GM04503 (cell line): Measurements from ENCODE around the gene ADAM15.

Experiments
- DNase-seq: peaks from one replicate; pipeline ENCODE4 v3.0.0-alpha.2; 2012; ENCODE audit warnings: low read depth

The ADAM15 gene

DNA sequence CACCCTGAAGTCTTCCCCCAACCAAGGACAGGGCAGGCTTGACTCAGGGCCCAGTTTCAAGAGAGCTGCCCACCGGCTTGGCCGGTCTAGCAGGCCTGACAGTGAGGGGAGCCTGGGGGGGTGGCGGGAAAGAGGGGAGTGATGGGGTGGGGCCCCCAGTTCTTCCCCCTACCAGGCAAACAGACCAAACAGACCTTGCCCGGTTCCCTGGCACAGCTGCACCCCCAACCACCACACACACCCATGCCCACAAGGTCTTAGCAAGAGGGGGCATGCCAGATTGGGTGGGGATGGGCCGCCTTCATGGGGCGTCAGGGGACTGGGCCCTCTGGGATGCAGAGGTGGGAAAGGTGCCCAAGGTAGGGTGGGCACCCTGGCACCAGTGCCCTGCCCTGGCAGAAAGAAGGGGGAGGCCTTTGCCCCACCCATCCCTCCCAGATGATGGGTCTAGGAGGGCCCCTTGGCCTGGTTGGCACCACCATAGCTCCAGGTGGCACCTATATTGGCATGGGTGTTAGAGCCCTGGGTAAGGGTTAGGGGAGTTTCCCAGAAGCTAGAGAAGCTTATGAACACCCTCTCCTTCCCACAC, 39.6 kb upstream of the ADAM15 start:
- DNase-seq: no peak

DNA sequence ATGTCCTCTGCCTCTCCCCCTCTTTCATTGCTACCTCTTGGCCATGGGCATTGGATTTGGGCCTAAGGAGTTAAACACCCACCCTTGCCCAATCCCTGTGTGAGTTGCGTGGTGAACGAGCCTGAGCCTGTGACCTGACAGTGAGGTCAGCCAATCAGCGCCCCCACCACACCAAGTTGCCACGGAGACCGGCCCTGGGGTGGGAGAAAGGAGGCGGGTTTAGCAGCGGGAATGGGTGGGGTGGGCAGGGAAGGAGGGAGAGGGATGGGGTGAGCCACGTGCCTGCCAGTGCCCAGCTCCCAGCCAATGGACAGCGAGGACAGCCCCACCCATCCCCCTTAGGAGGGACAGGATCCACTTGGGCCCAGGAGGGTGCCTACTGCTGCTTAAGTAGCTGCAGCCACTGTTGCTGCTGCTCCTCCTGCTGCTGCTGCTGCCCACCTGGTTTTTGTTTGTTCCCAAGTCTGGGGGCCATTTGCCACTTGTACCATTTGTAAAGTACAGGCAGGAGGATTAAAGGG, 39.0 kb upstream of the ADAM15 start:
- no peak for DNase-seq

DNA sequence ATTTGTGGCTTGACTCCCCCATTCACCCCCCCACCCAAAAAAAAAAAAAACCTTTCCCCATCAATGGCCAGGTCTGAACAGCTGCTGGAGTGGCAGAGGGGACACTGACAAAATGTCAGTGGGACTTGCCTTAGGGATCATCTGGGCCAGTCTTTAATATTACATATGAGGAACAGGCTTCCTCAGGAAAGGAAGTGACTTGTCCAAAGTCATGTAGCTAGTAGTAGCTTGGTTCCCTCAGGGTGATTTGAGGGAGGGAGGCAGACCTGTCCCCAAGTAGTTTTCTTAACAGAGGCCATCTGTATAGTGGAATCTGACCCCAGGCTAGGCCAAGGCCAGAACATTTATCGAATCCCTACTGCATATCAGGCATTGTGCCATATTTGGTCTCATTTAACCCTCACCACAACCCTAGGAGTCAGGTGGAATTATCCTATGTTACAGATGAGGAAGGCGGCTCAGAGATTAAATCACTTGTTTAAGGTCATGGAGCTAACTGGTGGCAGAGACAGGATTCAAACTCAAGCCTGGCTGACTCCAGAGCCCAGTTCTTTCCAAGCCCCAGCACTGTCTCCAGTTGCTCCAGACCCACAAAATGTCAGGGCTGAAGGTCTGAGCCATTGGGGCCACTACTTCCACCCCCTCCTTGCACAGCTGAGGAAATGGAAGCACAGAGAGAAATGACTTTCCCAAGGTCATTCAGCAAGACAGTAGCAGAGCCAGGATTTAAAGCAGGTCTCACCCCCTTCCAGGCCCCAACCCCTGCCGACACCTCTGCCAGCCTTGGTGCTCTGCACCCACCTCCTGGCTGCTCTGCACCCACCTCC, 38.1 kb upstream of the ADAM15 start:
- DNase-seq: no peak

DNA sequence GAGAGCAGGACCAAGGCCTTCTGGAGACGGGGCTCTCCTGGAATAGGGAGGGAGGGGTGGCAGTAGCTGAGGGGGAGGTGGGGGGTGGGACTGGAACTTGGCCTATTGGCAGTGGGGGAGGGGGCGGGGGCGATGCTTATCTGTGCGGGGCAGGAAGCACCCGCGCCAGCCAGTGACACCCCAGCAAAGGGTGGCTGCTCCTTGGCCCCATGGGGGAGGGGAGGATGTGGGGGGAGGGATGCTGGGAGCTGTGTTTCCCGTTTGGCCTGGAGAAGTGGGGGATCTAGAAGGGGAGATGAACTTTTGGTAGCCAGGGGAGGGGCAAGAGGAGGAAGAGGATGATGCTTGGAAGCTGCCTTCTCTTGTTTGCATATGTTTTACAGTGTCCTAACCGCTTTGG, 37.5 kb upstream of the ADAM15 start:
- no peak for DNase-seq

DNA sequence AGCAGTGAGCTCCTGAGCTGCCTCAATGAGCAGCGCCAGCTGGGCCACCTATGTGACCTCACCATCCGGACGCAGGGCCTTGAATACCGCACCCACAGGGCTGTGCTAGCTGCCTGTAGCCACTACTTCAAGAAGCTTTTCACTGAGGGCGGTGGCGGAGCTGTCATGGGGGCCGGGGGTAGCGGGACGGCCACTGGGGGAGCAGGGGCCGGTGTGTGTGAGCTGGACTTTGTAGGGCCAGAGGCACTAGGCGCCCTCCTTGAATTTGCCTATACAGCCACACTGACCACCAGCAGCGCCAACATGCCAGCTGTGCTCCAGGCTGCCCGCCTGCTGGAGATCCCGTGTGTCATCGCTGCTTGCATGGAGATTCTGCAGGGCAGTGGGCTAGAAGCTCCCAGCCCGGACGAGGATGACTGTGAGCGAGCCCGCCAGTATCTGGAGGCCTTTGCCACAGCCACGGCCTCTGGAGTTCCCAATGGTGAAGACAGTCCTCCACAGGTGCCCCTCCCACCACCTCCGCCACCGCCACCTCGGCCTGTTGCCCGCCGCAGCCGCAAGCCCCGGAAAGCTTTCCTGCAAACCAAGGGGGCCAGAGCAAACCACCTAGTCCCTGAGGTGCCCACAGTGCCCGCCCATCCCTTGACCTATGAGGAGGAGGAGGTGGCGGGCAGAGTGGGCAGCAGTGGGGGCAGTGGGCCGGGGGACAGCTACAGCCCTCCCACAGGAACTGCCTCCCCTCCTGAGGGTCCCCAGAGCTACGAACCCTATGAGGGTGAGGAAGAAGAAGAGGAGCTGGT, 36.2 kb upstream of the ADAM15 start:
- DNase-seq: no peak

DNA sequence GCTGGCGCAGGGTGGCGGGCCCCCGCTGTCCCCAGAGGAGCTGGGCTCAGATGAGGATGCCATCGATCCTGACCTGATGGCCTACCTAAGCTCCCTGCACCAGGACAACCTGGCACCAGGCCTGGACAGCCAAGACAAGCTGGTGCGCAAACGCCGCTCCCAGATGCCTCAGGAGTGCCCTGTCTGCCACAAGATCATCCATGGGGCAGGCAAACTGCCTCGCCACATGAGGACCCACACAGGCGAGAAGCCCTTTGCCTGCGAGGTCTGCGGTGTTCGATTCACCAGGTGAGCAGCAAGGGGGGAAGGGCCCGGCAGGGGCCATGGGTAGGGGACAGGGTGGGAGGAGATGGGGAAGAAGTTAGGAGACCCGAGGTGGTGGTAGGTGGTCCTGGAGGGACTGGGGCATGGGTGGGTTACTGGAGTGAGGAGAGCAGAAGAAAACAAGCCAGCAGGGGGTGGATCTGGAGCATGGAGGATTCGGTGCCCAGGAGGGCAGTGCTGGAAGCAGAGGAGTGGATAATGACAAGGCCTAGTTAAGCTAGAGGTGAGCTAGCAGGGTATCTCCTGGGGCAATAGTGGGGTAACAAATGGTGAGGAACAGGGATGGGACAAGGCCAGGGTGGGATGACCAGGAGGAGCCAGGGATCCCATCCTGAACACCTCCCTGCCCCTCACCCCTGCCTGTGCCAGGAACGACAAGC, 35.4 kb upstream of the ADAM15 start:
- DNase-seq: no peak

DNA sequence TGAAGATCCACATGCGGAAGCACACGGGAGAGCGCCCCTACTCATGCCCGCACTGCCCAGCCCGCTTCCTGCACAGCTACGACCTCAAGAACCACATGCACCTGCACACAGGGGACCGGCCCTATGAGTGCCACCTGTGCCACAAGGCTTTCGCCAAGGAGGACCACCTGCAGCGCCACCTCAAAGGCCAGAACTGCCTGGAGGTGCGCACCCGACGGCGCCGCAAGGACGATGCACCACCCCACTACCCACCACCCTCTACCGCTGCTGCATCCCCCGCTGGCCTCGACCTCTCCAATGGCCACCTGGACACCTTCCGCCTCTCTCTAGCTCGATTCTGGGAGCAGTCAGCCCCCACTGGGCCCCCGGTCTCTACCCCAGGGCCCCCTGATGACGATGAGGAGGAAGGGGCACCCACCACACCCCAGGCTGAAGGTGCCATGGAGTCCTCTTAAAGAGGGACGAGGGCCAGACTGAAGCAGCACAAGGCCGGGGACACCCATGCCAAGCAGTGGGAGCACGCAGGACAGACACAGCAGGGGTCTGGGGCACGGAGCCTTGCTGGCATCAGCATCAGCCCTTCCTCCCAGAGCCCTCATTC, 34.8 kb upstream of the ADAM15 start:
- no peak for DNase-seq

DNA sequence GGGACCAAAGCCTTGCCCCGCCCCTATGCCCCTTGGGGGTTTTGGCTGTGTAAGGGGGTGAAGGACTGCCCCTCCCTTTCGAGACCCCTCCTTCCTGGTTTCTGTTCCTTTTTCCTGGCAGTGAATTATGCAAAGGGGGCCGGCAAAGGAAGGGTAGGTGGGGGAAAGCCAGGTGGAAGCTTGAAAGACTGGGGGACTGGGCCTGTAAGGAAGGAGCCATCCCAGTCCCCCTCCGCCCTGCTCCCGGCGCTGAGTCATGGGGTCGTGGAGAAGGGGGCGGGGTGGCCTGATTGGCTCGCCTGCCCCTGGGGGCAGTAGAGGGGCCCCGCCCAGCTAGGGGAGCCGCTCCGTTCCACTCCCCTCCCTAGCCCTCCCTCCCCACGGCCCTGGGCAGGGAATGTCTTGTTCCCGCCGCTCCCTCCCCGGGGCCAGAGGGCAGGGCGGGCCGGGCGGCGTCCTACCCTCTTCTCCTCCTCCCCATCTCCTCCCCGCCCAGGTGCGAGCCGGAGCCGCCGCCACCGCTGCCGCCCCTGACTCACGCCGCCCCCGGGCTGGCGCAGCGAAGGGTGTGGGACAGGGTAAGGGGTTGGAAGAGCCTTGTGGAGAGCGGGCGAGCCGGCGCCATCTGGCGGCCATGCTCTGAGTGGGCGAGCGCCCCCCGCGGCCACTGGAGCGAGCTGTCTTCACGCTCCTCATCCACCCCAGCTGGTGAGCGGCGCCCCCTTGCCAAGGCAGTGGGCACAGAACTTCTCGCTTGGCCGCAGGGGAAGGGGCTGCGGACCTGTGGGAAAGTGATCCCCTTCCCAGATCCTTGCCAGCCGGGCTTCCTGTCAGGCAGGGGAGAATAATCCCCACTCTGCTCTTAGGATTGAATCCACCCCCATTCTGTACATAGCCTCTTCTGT, 33.8 kb upstream of the ADAM15 start:
- DNase-seq: no peak

DNA sequence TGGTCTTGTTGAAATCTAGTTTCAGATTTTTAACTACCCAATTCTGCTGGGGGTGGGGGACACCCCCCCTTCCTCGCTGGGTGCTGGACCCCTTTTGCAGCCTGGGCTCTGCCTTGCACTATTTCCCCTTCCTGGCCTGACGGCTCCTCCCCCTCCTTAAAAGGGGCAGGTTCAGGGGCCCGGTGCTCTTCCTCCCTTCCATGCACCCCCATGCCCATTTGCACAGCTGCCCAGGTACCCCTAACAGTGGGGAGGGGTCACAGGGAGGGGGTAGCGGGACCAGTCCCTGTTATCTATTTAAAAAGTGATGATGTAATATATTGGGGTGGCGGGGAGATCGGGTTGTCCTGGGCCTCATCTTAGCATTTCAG, 33.2 kb upstream of the ADAM15 start:
- no peak for DNase-seq

DNA sequence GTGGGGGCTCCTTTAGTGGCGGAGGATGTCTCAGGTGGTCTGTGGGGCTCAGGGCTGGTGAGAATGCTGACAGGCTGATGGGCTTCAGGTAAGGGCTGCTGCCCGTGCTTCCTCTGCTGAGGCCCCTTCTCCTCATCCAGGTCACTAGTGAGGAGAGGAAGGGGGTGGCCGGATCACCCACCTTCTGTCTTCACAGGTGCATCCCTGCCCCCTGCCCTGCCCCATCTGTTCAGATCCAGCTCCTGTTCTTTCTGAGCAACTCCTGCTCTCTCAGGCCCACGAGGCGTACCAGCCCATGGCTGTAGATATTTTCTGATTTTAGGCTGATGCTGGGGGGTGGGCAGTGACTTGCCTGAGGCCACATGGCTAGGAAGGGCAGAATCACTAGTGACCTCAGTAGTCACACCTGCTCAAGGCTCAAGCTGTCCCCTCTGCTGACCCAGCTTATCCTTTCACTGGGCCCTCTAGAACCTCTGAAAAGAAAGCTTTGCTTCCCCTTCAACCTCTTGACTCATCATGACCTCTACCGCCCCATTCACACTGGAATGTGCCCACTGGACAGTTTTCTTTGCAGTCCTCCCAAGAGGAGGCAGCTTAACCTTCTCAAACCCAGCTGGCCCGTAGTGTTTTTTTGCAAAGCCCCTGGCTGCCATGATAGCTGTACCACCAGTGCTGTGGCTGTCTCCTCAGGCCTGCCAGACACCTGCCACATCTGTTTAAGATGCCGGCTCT, 32.3 kb upstream of the ADAM15 start:
- no peak for DNase-seq

DNA sequence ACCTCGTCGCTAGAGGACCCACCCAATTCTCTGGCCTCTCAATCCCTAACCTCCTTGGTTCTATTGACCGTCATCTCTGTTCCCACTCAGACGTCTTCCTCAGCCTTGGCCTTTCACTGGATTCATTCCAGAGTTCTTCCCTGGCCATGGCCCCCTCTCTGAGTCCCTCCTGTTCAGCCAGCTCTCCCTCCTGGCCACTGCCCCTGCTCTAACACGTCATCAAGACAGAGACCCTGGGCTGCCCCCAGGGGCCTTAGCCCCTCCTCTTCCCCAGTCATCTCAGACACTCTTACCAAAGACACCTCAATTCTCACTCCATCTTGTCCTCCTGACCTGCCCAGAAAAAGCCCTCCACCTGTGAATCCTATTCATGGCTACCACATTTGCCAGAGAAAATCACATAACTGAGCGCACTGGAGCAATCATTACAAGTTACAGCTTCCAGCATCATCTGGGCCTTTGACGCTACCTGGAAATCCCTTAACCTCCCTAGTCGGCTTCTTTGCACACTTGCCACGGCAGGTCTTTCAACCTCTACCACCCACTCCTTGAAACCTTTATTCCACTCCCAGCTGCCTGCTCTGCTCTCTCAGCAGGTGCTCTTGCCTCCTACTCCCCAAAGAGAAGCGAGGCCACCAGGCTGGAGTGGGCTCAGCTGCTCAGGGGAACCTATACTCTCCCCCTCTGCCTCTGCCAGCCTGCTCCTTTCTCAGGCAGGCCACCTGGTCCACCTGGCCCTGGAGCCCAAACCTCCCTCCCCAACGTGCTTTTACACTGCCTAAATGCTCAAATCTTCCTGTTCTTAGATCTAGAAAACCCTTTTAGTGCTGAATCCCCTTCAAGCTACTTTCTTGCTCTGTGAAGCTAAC, 31.5 kb upstream of the ADAM15 start:
- no peak for DNase-seq

DNA sequence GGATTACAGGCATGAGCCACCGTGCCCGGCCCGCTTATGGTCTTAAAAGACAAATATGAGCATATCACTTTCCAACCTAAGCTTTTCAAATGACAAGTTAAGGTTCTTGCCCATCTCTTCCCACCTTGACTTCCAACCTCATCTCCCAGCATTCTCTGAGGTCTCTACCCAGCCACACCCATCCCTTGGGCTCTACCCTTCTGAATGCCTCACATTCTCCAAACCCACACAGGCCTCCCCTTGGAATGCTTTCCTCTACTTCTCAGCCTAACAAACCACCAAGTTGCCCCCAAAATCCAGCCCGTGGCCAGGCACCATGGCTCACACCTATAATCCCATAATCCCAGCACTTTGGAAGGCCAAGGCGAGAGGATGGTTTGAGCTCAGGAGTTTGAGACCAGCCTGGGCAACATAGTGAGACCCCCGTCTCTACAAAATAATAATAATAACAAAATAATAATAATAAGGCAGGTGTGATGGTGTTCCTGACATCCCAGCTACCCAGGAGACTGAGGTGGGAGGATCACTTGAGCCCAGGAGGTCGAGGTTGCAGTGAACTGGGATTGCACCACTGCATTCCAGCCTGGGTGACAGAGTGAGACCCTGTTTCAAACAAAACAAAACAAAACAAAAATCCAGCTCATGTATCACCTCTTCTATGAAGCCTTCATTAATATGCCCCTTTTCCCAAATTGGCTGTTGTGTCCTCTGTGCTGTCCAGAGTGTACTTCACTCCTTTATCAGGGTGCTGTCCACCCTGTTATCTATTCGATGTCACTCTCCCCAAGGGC, 28.8 kb upstream of the ADAM15 start:
- no peak for DNase-seq

DNA sequence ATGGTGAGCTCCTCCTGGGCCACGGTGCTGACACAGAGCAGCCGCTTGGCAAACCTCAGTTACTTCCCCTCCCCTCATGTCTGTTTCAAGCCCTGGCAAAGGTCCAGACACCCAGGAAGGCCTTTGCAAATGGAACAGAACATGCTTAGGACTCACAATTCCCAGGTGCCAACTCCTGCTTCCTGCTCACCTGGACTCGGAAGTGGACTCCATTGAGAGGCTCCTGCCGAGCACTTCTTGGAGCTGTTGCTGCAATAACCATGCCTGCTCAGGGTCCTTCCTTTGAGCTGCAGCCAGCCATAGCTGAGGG, 28.2 kb upstream of the ADAM15 start:
- DNase-seq: no peak

DNA sequence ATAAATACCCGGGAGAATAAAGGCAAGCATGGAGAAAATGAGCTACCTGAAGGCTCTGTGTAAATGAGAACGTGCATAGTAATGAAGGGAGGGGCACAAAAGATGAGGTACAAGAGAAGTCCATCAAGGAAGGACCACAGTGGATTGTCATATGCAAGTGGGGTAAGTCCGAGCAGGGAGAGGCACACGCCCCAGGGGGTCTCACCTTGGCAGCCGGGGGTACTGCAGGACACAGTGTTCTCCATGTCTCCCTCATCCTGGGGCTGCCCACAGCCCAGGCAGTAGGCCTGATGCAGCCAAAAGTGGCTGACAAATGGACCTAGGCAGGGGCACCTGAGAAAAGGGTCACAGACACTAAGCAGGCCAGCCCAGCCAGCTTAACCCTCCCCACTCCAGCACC, 27.5 kb upstream of the ADAM15 start:
- no peak for DNase-seq

DNA sequence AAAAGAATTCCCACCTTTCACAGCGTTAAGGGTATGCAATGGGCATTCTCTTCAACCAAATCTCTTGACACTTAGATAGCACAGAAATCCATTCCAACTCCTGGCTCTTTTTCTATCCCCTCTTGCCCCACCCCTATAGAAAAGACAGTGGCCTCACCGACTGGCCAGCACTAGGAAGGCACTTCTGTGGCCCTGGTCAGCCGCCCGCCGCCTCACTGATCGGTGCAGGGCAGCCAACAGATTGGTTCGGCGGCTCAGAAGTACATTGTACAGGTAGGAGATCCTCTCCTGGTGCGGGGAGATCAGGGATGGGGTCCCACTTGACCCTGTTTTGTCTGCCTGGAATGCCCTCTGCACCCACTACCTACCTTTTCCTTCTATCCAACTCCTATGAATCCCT, 26.8 kb upstream of the ADAM15 start:
- no peak for DNase-seq

DNA sequence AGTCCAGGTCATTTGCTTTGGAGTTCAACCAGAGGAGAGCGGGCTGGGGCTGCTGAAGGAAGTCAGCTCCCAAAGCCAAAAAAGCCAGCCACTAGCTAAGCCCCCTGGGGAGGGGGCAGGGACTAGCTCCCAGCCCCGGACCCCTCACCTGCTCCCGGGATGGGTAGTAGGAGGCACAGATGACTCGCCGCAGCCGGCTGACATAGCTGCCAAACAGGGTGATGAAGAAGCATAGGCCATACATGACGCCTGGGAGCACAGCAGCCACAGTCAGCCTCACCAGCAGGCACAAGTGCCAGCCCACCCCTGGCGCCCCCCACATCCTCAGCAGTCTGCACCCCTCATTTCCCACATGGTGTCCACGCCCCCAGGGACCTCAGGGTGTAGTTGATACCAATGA, 25.0 kb upstream of the ADAM15 start:
- DNase-seq: no peak

DNA sequence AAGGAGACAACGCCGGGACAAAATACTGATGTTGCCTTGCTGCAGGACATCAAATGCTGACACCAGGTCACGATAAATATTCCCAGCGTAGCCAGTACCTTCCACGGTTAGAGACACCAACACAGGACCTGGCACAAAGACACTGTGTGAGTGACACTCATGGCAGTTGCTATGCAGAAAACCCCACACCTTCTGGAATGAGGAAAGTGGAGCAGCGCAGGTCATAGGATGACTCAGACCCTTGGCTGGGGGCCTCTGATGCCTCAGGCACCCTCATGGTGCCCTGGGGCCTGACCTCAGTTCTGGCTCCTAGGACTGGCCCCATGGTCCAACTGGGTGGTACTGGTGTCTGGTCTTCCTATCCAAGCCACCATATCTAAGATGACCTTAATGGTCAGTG, 24.5 kb upstream of the ADAM15 start:
- DNase-seq: no peak

DNA sequence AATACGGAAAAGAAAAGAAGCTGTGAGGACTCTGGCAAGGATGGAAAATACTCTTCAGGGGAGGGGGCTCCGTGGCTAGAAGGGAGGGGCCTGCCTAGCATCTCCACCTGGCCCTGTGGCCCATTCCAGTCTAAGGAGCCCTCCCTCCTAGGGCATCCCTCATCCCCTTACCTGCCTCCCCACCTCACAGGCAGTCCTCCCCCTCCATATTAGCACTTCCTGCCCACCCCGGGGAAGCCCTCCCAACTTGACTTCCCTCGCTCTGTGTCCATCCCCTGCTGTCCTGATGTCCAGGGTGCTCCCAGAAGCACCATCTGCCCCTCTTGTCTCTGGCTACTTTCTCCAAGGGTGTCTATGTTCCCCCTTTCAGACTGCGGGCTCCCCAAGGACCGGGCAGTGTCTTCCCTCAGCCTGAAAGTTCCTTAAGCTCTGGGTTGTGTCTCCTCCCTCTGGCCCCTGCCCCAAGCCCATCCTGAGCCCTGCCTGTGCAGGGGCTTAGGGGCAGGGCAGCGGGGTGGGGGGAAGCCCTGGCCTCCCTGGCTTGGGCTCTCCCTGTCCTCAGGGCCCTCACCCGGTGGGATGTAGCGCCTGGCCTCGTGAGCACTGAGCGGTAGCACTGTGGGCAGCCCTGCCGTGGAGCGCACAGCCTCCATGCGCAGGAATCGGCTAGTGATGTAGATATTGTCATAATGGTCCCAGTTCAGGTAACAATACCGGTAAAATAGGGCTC, 21.4 kb upstream of the ADAM15 start:
- no peak for DNase-seq
